RWPE2 (cell line): Measurements from ENCODE around the gene SLC8B1.

Experiments used
- ATAC-seq: fragments of 200-7000 bp; cut with Tn5 transposase; 3 replicates; pipeline ENCODE4 v1.9.1; 2021; ENCODE audit warnings: low read depth
- DNase-seq: peaks from one replicate; pipeline ENCODE4 v3.0.0-alpha.2; 2020; ENCODE audit warnings: low spot score
- H3K27ac ChIP-seq: fragments of 450-650 bp; 2 replicates; pipeline ENCODE4 v1.5.1; 2017; ENCODE audit warnings: mild to moderate bottlenecking; ENCODE audit not compliant: poor library complexity, severe bottlenecking
- H3K27me3 ChIP-seq: fragments of 250-450 bp; sonication (Bioruptor Pico); 2 replicates; pipeline ENCODE4 v1.5.1; 2021; ENCODE audit warnings: mild to moderate bottlenecking, moderate library complexity; ENCODE audit not compliant: insufficient read depth, poor library complexity, severe bottlenecking
- H3K36me3 ChIP-seq: fragments of 250-450 bp; sonication (Bioruptor Pico); 2 replicates; pipeline ENCODE4 v1.5.1; 2020; ENCODE audit warnings: low read depth, mild to moderate bottlenecking, moderate library complexity
- H3K4me1 ChIP-seq: fragments of 250-450 bp; sonication (Bioruptor Pico); 2 replicates; pipeline ENCODE4 v1.5.1; 2021; ENCODE audit warnings: mild to moderate bottlenecking, moderate library complexity; ENCODE audit not compliant: insufficient read depth, poor library complexity, severe bottlenecking
- H3K4me3 ChIP-seq: fragments of 250-450 bp; sonication (Bioruptor Pico); 2 replicates; pipeline ENCODE4 v1.5.1; 2021; ENCODE audit warnings: mild to moderate bottlenecking, moderate library complexity; ENCODE audit not compliant: severe bottlenecking
- H3K9me3 ChIP-seq: fragments of 250-450 bp; sonication (Bioruptor Pico); 2 replicates; pipeline ENCODE4 v1.5.1; 2021; ENCODE audit warnings: mild to moderate bottlenecking, moderate library complexity; ENCODE audit not compliant: severe bottlenecking
- CTCF ChIP-seq: fragments of 450-650 bp; IDR thresholded peaks from one replicate; pipeline ENCODE4 v1.5.1; 2017; ENCODE audit warnings: mild to moderate bottlenecking, moderate library complexity; ENCODE audit not compliant: poor library complexity, severe bottlenecking

Gene SLC8B1

GRCh38 chr12:113252494-113252893, 82.4 kb downstream of the SLC8B1 start:
- Histone ChIP-seq H3K27me3 (no peaks in the 10 kb centered on the region), H3K27ac (no peak overlapping the region), H3K4me3 (no peak overlapping the region), H3K9me3 (no peaks in the 10 kb centered on the region), H3K36me3 (peaks cover 17% of the 10 kb centered on the region), H3K4me1 (no peaks in the 10 kb centered on the region)
- ATAC-seq, result no peak
- TF ChIP-seq CTCF, result no peak
- no peak for DNase-seq

GRCh38 chr12:113251404-113252070, 83.4 kb downstream of the SLC8B1 start:
- no peak for DNase-seq
- peaks cover 9% of the 10 kb centered on the region for H3K4me1 ChIP-seq
- H3K27ac ChIP-seq, result no peak overlapping the region
- H3K4me3 ChIP-seq, result no peak overlapping the region
- no peak for ATAC-seq
- H3K9me3 ChIP-seq, result no peaks in the 10 kb centered on the region
- peaks cover 25% of the 10 kb centered on the region for H3K36me3 ChIP-seq
- H3K27me3 ChIP-seq, result no peaks in the 10 kb centered on the region
- TF ChIP-seq CTCF, result no peak

GRCh38 chr12:113250045-113250444, 84.9 kb downstream of the SLC8B1 start:
- H3K4me1 ChIP-seq, result peaks cover 21% of the 10 kb centered on the region
- peaks cover 28% of the 10 kb centered on the region for H3K36me3 ChIP-seq
- DNase-seq (no peak), ATAC-seq (no peak)
- no peak overlapping the region for H3K27ac ChIP-seq
- H3K27me3 ChIP-seq, result no peaks in the 10 kb centered on the region
- H3K9me3 ChIP-seq, result no peaks in the 10 kb centered on the region
- TF ChIP-seq CTCF, result no peak
- H3K4me3 ChIP-seq, result no peak overlapping the region

- no peak for DNase-seq
- peaks cover 25% of the 10 kb centered on the region for H3K36me3 ChIP-seq
- H3K27ac ChIP-seq, result no peak overlapping the region
- ATAC-seq, result no peak
- H3K27me3 ChIP-seq, result no peaks in the 10 kb centered on the region
- H3K9me3 ChIP-seq, result no peaks in the 10 kb centered on the region
- TF ChIP-seq CTCF, result no peak
- H3K4me3 ChIP-seq, result no peak overlapping the region
- peaks cover 26% of the 10 kb centered on the region for H3K4me1 ChIP-seq
These were observed 85.4 kb downstream of the SLC8B1 start for GRCh38 chr12:113249546-113249945.

- Histone ChIP-seq H3K27ac (no peak overlapping the region), H3K4me3 (no peak overlapping the region), H3K27me3 (no peaks in the 10 kb centered on the region), H3K9me3 (no peaks in the 10 kb centered on the region), H3K4me1 (peaks cover 32% of the 10 kb centered on the region), H3K36me3 (peaks cover 25% of the 10 kb centered on the region)
- ATAC-seq (no peak), DNase-seq (no peak)
- no peak for TF ChIP-seq CTCF
These were observed 86.0 kb downstream of the SLC8B1 start for GRCh38 chr12:113248842-113249435.
